H1 (cell line): Measurements from ENCODE around the gene GMPR2. TPM values are rescaled to one million over a fixed set of nuclear protein-coding genes. Genes with fewer than 3 reads are reported as not detected.

Experiments
- CTCF ChIA-PET: fragments of 300-600 bp; sonication (Branson Sonifier 250); formaldehyde crosslinking; loops from one replicate; lab custom pipeline; 2021; ENCODE audit not compliant: partially characterized antibody; lab: Charles Lee
- POLR2A ChIA-PET: fragments of 300-600 bp; sonication (Branson Sonifier 250); formaldehyde crosslinking; loops from one replicate; lab custom pipeline; 2021; ENCODE audit warnings: inconsistent platforms; ENCODE audit not compliant: partially characterized antibody; lab: Charles Lee
- DNase-seq, 2 experiments: peaks; one replicate each; pipeline versions ENCODE4 v3.0.0 to v3.0.0-alpha.2; 2010 to 2022; ENCODE audit warnings: low spot score in 2 of 2, low read depth in 1 of 2, mixed read lengths in 1 of 2
- FAIRE-seq: peaks from 2 replicates; lab custom pipeline; 2011; peaks lifted over from hg19 to GRCh38; lab: Jason Lieb, UNC
- H2AFZ ChIP-seq: 2 replicates; pipeline ENCODE4 v1.8.1; 2012; ENCODE audit warnings: low read length, inconsistent platforms
- H2AK5ac ChIP-seq: 2 replicates; pipeline ENCODE4 v1.6.1; 2013; ENCODE audit warnings: low read depth, low read length
- H2BK120ac ChIP-seq: replicated peaks from 2 replicates; pipeline ENCODE3; 2013; ENCODE audit warnings: low read depth, low read length, inconsistent platforms
- H2BK12ac ChIP-seq: 2 replicates; pipeline ENCODE4 v1.6.1; 2013; ENCODE audit warnings: low read depth, low read length
- H2BK15ac ChIP-seq: 2 replicates; pipeline ENCODE4 v1.6.1; 2013; ENCODE audit warnings: low read length
- H2BK20ac ChIP-seq: 2 replicates; pipeline ENCODE4 v1.6.1; 2013; ENCODE audit warnings: low read length
- H2BK5ac ChIP-seq: 2 replicates; pipeline ENCODE4 v1.6.1; 2013; ENCODE audit warnings: low read depth, low read length
- H3K14ac ChIP-seq: 2 replicates; pipeline ENCODE4 v1.6.1; 2013; ENCODE audit warnings: inconsistent platforms; ENCODE audit not compliant: insufficient read length
- H3K18ac ChIP-seq: 2 replicates; pipeline ENCODE4 v1.6.1; 2013; ENCODE audit warnings: low read length; ENCODE audit errors: extremely low read depth
- H3K23ac ChIP-seq: 2 replicates; pipeline ENCODE4 v1.6.1; 2013; ENCODE audit warnings: inconsistent platforms; ENCODE audit not compliant: insufficient read length
- H3K23me2 ChIP-seq: 2 replicates; pipeline ENCODE4 v1.6.1; 2013; ENCODE audit warnings: low read depth, low read length
- H3K27ac ChIP-seq: 2 replicates; pipeline ENCODE4 v1.6.1; 2011; ENCODE audit warnings: low read depth, low read length, inconsistent platforms
- H3K27me3 ChIP-seq, 4 experiments: replicated peaks in 1 of 4; 1 replicate in 1 of 4; 2 replicates in 3 of 4; pipeline versions ENCODE4 v1.6.1 to v1.8.1; 2011 to 2013; ENCODE audit warnings: low read length in 3 of 4, mild to moderate bottlenecking in 3 of 4, inconsistent platforms in 2 of 4, mixed read lengths in 2 of 4, moderate library complexity in 1 of 4; ENCODE audit not compliant: control insufficient read depth in 3 of 4, insufficient read depth in 3 of 4; ENCODE audit errors: extremely low read depth in 1 of 4
- H3K36me3 ChIP-seq, 4 experiments: 2 replicates each; pipeline versions ENCODE4 v1.6.1 to v1.8.1; 2011 to 2013; ENCODE audit warnings: mild to moderate bottlenecking in 4 of 4, low read length in 3 of 4, moderate library complexity in 2 of 4, control low read depth in 1 of 4, inconsistent platforms in 1 of 4; ENCODE audit not compliant: insufficient read depth in 4 of 4, control insufficient read depth in 2 of 4
- H3K4ac ChIP-seq: replicated peaks from 2 replicates; pipeline ENCODE3; 2013; ENCODE audit warnings: low read length, low read depth, mixed read lengths, inconsistent platforms; ENCODE audit not compliant: insufficient read length
- H3K4me1 ChIP-seq, 4 experiments: replicated peaks in 1 of 4; 1 replicate in 1 of 4; 2 replicates in 3 of 4; pipeline versions ENCODE4 v1.6.1 to v1.8.1; 2011 to 2013; ENCODE audit warnings: low read length in 3 of 4, inconsistent platforms in 2 of 4, mixed read lengths in 1 of 4; ENCODE audit not compliant: insufficient read depth in 4 of 4, control insufficient read depth in 3 of 4
- H3K4me2 ChIP-seq, 2 experiments: 2 replicates each; pipeline versions ENCODE4 v1.6.1 to v1.8.1; 2011 to 2013; ENCODE audit warnings: low read depth in 2 of 2, low read length in 2 of 2, control low read depth in 1 of 2, inconsistent platforms in 1 of 2, mild to moderate bottlenecking in 1 of 2; ENCODE audit not compliant: insufficient read depth in 1 of 2
- H3K4me3 ChIP-seq, 4 experiments: fragments of 200-600, 300-600 bp in 1 of 4; sonication (generic), shearing (Covaris generic), sonication (Bioruptor Twin) in 1 of 4; 2 replicates each; pipeline versions ENCODE4 v1.5.1 to v1.8.1; 2011 to 2016; ENCODE audit warnings: low read length in 4 of 4, low read depth in 3 of 4, control low read depth in 2 of 4, inconsistent platforms in 2 of 4, mild to moderate bottlenecking in 2 of 4, mixed read lengths in 1 of 4, moderate library complexity in 1 of 4; ENCODE audit not compliant: insufficient read depth in 2 of 4; ENCODE audit errors: extremely low read depth in 1 of 4
- H3K56ac ChIP-seq: replicated peaks from 2 replicates; pipeline ENCODE3; 2013; ENCODE audit warnings: low read depth, mild to moderate bottlenecking, mixed read lengths, low read length, inconsistent platforms; ENCODE audit not compliant: insufficient read length
- H3K79me1 ChIP-seq: 2 replicates; pipeline ENCODE4 v1.6.1; 2013; ENCODE audit warnings: low read depth, low read length, control low read depth
- H3K79me2 ChIP-seq, 2 experiments: 2 replicates each; pipeline versions ENCODE4 v1.6.1 to v1.8.1; 2012 to 2013; ENCODE audit warnings: low read length in 2 of 2, mild to moderate bottlenecking in 2 of 2, inconsistent platforms in 1 of 2; ENCODE audit not compliant: insufficient read depth in 2 of 2, control insufficient read depth in 1 of 2
- H3K9ac ChIP-seq, 4 experiments: replicated peaks in 1 of 4; 1 replicate in 1 of 4; 2 replicates in 3 of 4; pipeline versions ENCODE4 v1.6.1 to v1.8.1; 2011 to 2013; ENCODE audit warnings: low read depth in 3 of 4, low read length in 3 of 4, control low read depth in 2 of 4, mild to moderate bottlenecking in 2 of 4, moderate library complexity in 2 of 4, inconsistent platforms in 1 of 4; ENCODE audit errors: extremely low read depth in 1 of 4
- H3K9me3 ChIP-seq, 2 experiments: 2 replicates each; pipeline versions ENCODE4 v1.6.1 to v1.8.1; 2012 to 2013; ENCODE audit warnings: mild to moderate bottlenecking in 2 of 2, moderate library complexity in 2 of 2, control low read depth in 1 of 2, inconsistent platforms in 1 of 2, low read depth in 1 of 2, low read length in 1 of 2, mixed read lengths in 1 of 2; ENCODE audit not compliant: insufficient read depth in 2 of 2
- H4K20me1 ChIP-seq, 2 experiments: replicated peaks in 1 of 2; 2 replicates each; pipeline versions ENCODE3 to v1.8.1; 2011 to 2013; ENCODE audit warnings: inconsistent platforms in 2 of 2, low read length in 2 of 2, mild to moderate bottlenecking in 1 of 2; ENCODE audit not compliant: insufficient read depth in 2 of 2, control insufficient read depth in 1 of 2
- H4K5ac ChIP-seq: 2 replicates; pipeline ENCODE4 v1.6.1; 2013; ENCODE audit warnings: low read length, low read depth, mixed read lengths, inconsistent platforms; ENCODE audit not compliant: insufficient read length
- H4K8ac ChIP-seq: 2 replicates; pipeline ENCODE4 v1.8.0; 2013; ENCODE audit warnings: mild to moderate bottlenecking, moderate library complexity, low read length, inconsistent platforms; ENCODE audit not compliant: insufficient read depth; ENCODE audit errors: extremely low read depth
- H4K91ac ChIP-seq: replicated peaks from 2 replicates; pipeline ENCODE3; 2013; ENCODE audit warnings: low read length, mixed read lengths, inconsistent platforms; ENCODE audit not compliant: insufficient read length
- CHD1 ChIP-seq: IDR thresholded peaks from 2 replicates; pipeline ENCODE4 v1.6.1; 2012; ENCODE audit warnings: low read depth, low read length, improper control_type of control experiment
- CTBP2 ChIP-seq: IDR thresholded peaks from 2 replicates; pipeline ENCODE4 v1.7.0; 2011; ENCODE audit warnings: borderline replicate concordance, mild to moderate bottlenecking, moderate library complexity, mixed read lengths, low read length; ENCODE audit not compliant: insufficient read depth, insufficient read length
- FOSL1 ChIP-seq: IDR thresholded peaks from 2 replicates; pipeline ENCODE4 v1.6.1; 2011; ENCODE audit warnings: mild to moderate bottlenecking, low read depth, low read length, moderate library complexity; ENCODE audit not compliant: insufficient read depth
- JUN ChIP-seq: IDR thresholded peaks from 2 replicates; pipeline ENCODE4 v1.6.1; 2011; ENCODE audit warnings: low read depth, mild to moderate bottlenecking, improper control_type of control experiment, low read length
- NRF1 ChIP-seq: IDR thresholded peaks from 2 replicates; pipeline ENCODE4 v1.6.1; 2011; ENCODE audit warnings: mild to moderate bottlenecking, low read depth, low read length, improper control_type of control experiment
- WGBS, 2 experiments: shearing (Covaris generic) in 1 of 2; methylation state at CpG; one replicate each; pipeline versions ENCODE4 v1.1.6 to v1.1.7; 2013 to 2015; ENCODE audit warnings: low lambda C conversion rate in 2 of 2, mixed read lengths in 2 of 2, inconsistent platforms in 1 of 2, low coverage in 1 of 2, missing lambda C conversion rate in 1 of 2; ENCODE audit not compliant: insufficient replicate concordance in 2 of 2, insufficient coverage in 1 of 2, insufficient read length in 1 of 2; ENCODE audit errors: extremely low coverage in 1 of 2, missing lambda C conversion rate in 1 of 2; 5-methylcytosine and 5-hydroxymethylcytosine counted together
- polyA plus RNA-seq, 7 experiments: library from polyadenylated mRNA; depleted of rRNA in 3 of 7; stranded (reverse) in 5 of 7; unstranded in 2 of 7; fragments of >200 nt in 5 of 7; fragments of 200-250 nt in 2 of 7; gene quantifications; 1 replicate in 5 of 7; 2 replicates in 1 of 7; 4 replicates in 1 of 7; pipeline versions ENCODE4 v1.2.1 to v1.2.3, GENCODE V29; 2011 to 2013; ENCODE audit warnings: missing spikeins in 2 of 7, mixed read lengths in 2 of 7
- total RNA-seq: library from RNA; stranded (reverse); fragmentation: NEBNext Ultra II Directional; extraction: Animal tissue kit (Norgen Biotek cat#: 25700); gene quantifications from 2 replicates; pipeline ENCODE4 v1.2.1, GENCODE V29; 2021
- TF ChIP-seq, protein P1 (sequence below): IDR thresholded peaks from 2 replicates; pipeline ENCODE4 v1.6.1; 2012; ENCODE audit warnings: inconsistent platforms

The GMPR2 gene
- total and polyA plus RNA-seq, 2 of the 8 experiments (the other 6 are each of a cell fraction or from before 2014, with no cell fraction given), result 61.6 to 85.3 TPM

DNA sequence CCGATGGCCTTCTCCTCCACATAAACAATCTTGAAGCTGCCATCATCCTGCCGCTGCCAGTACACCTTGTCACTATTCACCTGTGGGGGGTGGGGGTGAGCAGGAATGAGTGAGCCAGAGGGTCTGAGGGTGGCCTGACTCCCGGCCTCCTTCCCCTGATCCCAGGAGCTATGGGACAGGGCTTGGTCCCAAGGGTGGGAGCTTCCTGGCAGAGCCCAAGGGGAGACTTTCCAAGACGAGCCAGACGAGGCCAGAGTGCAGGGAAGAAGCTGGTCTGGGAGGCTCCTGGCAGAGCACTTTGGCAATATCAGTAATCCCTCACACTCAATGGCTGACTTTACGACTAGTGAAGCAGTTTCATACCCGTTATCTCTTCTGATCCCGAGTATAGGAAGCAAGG is 22.7 kb downstream of the GMPR2 start:
- Histone ChIP-seq H3K23me2 (no peaks in the 10 kb centered on the region), H3K4me2 (no peak overlapping the region), H2AFZ (no peak overlapping the region), H4K5ac (no peak overlapping the region), H2BK15ac (no peak overlapping the region), H3K14ac (no peak overlapping the region), H4K8ac (no peak overlapping the region), H3K27me3 (no peaks in the 10 kb centered on the region; a peak in 1 of 7 replicates), H3K9me3 (no peaks in the 10 kb centered on the region), H3K4ac (no peak overlapping the region), H2BK20ac (no peak overlapping the region), H3K9ac (no peak overlapping the region), H3K79me1 (no peaks in the 10 kb centered on the region), H3K4me1 (no peaks in the 10 kb centered on the region; a peak in 1 of 7 replicates), H3K18ac (no peak overlapping the region), H3K36me3 (no peaks in the 10 kb centered on the region), H2AK5ac (no peak overlapping the region), H3K27ac (no peak overlapping the region), H2BK5ac (no peak overlapping the region), H2BK12ac (no peak overlapping the region), H3K56ac (no peak overlapping the region), H4K91ac (no peak overlapping the region), H4K20me1 (peaks cover 0 to 2% of the 10 kb centered on the region in 2 experiments), H2BK120ac (no peak overlapping the region), H3K4me3 (no peak overlapping the region), H3K23ac (no peak overlapping the region), H3K79me2 (no peaks in the 10 kb centered on the region)
- POLR2A ChIA-PET, result interaction anchor here (0.8 kb wide), 1 partner anchor 16 kb away, joined by 3 read pairs; the partner anchor contains the start of gene RABGGTA
- CTCF ChIA-PET, result interaction anchor here (0.6 to 6.0 kb wide), 6 partner anchors 9 to 145 kb away, joined by 3 to 63 read pairs (median 3); partner anchors contain the start of genes CIDEB, DHRS1 and NOP9
- TF ChIP-seq CHD1 (no peak), FOSL1 (no peak), JUN (no peak), CTBP2 (no peak), NRF1 (no peak)
- TF ChIP-seq, protein P1, sequence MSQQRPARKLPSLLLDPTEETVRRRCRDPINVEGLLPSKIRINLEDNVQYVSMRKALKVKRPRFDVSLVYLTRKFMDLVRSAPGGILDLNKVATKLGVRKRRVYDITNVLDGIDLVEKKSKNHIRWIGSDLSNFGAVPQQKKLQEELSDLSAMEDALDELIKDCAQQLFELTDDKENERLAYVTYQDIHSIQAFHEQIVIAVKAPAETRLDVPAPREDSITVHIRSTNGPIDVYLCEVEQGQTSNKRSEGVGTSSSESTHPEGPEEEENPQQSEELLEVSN, result no peak
- 85% methylated on average over 8 of the region's 8 CpGs; no CpG with 5 or more reads in 1 of the 2 experiments for WGBS, 2 experiments
- DNase-seq, result no peak
- no peak for FAIRE-seq
